ENCODE data around the gene LSM2.

GRCh38 chr6:31796993-31797385 lies 9.8 kb downstream of the LSM2 start:
- no peak for TF ChIP-seq CTCF (IDR thresholded peaks at IDR 0.05)
- no peak for TF ChIP-seq POLR2A (IDR thresholded peaks at IDR 0.05)
- TF ChIP-seq EP300 (IDR thresholded peaks at IDR 0.05): no peak
